Mucosa of stomach (tissue), 1 donor: ENCODE data around the gene LBX1.

Experiments
- H3K27me3 ChIP-seq: one replicate; pipeline ENCODE4 v1.7.0; 2013; ENCODE audit warnings: mild to moderate bottlenecking, low read length; ENCODE audit not compliant: control insufficient read depth, insufficient read depth
- H3K36me3 ChIP-seq: one replicate; pipeline ENCODE4 v1.7.0; 2013; ENCODE audit warnings: low read length; ENCODE audit not compliant: control insufficient read depth, insufficient read depth
- H3K4me1 ChIP-seq: one replicate; pipeline ENCODE4 v1.7.0; 2013; ENCODE audit warnings: mild to moderate bottlenecking, low read length; ENCODE audit not compliant: control insufficient read depth, insufficient read depth
- H3K4me3 ChIP-seq: one replicate; pipeline ENCODE4 v1.7.0; 2013; ENCODE audit warnings: low read length
- H3K9ac ChIP-seq: one replicate; pipeline ENCODE4 v1.7.0; 2013; ENCODE audit warnings: mild to moderate bottlenecking, low read length, moderate library complexity
- H3K9me3 ChIP-seq: one replicate; pipeline ENCODE4 v1.7.0; 2013; ENCODE audit warnings: mild to moderate bottlenecking, low read length, moderate library complexity; ENCODE audit not compliant: control insufficient read depth
- donor health status: Pancreatic carcinoma.

LBX1 gene

DNA sequence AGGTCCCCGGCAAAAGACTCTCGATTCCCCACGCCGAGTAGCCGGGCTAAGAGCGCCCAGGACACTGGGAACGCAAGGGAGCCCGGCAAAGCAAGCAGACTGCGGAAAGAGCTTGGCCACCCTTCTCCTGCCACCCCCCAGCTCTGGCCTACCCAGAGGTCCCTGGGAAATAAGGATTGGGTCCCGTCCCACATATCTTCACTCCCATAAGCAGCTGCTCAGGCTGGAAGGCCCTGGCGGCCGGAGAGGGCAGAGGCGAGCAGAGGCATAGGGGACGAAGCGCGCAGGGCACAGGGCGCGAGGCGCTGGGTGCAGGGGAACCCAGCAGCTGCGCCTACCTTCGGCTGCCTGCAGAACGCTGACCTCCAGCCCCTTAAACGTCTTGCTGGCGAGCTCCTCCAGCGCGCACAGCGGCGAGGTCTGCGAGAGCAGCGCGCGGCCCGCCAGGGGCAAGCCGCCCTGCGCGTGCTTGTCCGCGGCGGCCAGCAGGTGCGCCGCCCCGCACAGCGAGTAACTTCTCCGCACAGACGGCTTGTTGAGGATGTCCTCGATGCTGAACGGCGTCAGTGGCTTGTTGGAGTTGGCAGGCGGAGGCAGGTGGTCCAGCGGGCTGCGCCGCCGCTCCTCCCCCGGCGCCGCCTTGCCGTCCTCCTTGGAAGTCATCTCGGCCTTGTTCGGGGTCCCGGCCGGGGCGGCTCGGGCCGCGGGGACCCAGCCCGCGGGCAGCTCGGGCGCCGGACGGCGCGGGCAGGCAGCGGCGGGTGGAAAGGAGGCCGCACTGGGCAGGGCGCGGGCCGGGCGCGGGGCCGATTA is 904 bp downstream of the LBX1 start:
- peaks cover 100% of the 10 kb centered on the region for H3K27me3 ChIP-seq
- H3K9me3 ChIP-seq = no peaks in the 10 kb centered on the region
- no peaks in the 10 kb centered on the region for H3K36me3 ChIP-seq
- H3K9ac ChIP-seq = no peak overlapping the region
- no peak overlapping the region for H3K4me3 ChIP-seq
- peaks cover 45% of the 10 kb centered on the region for H3K4me1 ChIP-seq

- H3K4me3 ChIP-seq = no peak overlapping the region
- H3K36me3 ChIP-seq = no peaks in the 10 kb centered on the region
- no peak overlapping the region for H3K9ac ChIP-seq
- H3K4me1 ChIP-seq = peaks cover 51% of the 10 kb centered on the region
- H3K9me3 ChIP-seq = no peaks in the 10 kb centered on the region
- peaks cover 100% of the 10 kb centered on the region for H3K27me3 ChIP-seq
Measured at GRCh38 chr10:101227429-101228152, 1.7 kb downstream of the LBX1 start.

- peaks cover 51% of the 10 kb centered on the region for H3K4me1 ChIP-seq
- H3K9ac ChIP-seq = no peak overlapping the region
- no peak overlapping the region for H3K4me3 ChIP-seq
- no peaks in the 10 kb centered on the region for H3K36me3 ChIP-seq
- H3K9me3 ChIP-seq = no peaks in the 10 kb centered on the region
- H3K27me3 ChIP-seq = peaks cover 100% of the 10 kb centered on the region
Measured at GRCh38 chr10:101226491-101227428, 2.5 kb downstream of the LBX1 start.

DNA sequence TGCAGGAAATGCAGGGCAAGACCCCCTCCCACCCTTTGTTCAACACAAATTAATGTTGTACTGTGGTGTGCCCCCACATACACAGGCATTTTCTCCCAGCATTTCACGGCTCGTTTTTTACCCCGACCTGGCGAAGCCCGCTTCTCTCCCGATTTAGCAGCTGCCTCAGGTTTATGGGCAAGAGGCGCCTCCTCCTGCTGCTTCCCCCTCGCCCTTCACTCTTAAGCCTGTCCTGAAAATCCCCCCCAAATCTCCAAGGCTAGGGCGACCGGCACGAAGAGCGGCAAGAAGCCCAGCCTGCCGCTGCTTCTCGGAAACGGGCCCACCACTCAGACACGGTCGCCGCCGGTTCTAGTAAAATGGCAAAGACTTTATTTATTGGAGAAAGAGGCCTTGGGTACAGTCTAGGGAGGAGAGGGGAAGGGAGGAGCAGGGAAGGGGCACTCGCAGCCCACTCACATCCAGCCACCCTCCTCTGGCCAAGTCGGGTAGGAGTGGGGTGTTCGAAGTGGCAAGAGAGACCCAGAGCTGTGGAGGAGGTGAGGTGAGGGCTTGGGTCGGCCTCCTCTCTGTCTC is 3.3 kb downstream of the LBX1 start:
- no peaks in the 10 kb centered on the region for H3K36me3 ChIP-seq
- no peak overlapping the region for H3K4me3 ChIP-seq
- no peak overlapping the region for H3K9ac ChIP-seq
- peaks cover 51% of the 10 kb centered on the region for H3K4me1 ChIP-seq
- no peaks in the 10 kb centered on the region for H3K9me3 ChIP-seq
- peaks cover 100% of the 10 kb centered on the region for H3K27me3 ChIP-seq

- Histone ChIP-seq H3K9ac (no peak overlapping the region), H3K4me1 (peaks cover 51% of the 10 kb centered on the region), H3K9me3 (no peaks in the 10 kb centered on the region), H3K36me3 (no peaks in the 10 kb centered on the region), H3K27me3 (peaks cover 100% of the 10 kb centered on the region), H3K4me3 (no peak overlapping the region)
Measured at GRCh38 chr10:101224910-101225823, 4.1 kb downstream of the LBX1 start.

DNA sequence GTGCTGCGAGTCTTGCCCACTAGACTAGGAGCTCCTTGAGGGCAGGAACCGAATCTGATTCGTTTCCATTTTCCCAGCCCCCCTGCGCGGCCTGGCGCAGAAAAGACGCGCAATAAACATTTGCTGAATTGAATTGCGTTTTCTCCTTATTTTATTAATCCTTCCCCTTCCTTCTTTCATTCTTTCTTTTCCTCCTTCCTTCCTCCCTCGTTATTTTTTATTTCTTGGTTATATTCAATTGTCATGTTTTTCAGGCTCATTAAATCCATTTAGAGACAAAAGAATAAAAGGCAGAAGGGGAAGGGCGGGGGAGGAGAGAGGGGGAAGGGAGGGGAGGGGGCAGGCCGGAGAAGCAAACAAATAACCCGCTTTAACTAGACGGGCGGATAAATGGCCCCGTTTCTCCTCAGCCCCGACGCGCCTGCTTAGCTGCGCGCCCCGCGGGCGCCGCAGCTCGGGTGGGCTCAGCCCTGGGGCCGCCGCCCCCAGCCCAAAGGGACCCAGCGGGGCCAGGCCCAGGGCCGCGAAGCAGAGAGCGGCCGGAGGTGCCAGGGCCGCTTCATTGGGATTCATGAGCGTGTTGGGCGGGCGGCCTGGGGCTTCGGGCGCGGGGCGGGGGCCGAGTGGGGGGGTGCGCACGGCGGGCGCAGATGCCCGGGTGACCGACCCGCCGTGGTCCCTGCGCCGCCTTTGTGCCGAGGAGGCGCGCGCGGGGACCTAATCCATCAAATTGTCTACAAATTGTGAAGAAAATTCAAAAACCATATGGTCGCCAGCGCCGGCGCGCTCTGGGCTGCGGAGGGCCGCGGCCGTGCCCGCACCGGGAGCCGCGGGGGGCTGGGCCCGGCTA is 5.0 kb downstream of the LBX1 start:
- Histone ChIP-seq H3K9me3 (no peaks in the 10 kb centered on the region), H3K4me3 (no peak overlapping the region), H3K36me3 (no peaks in the 10 kb centered on the region), H3K4me1 (peaks cover 48% of the 10 kb centered on the region), H3K27me3 (peaks cover 100% of the 10 kb centered on the region), H3K9ac (no peak overlapping the region)

- no peak overlapping the region for H3K4me3 ChIP-seq
Measured at GRCh38 chr10:101223274-101224059, 5.8 kb downstream of the LBX1 start.

DNA sequence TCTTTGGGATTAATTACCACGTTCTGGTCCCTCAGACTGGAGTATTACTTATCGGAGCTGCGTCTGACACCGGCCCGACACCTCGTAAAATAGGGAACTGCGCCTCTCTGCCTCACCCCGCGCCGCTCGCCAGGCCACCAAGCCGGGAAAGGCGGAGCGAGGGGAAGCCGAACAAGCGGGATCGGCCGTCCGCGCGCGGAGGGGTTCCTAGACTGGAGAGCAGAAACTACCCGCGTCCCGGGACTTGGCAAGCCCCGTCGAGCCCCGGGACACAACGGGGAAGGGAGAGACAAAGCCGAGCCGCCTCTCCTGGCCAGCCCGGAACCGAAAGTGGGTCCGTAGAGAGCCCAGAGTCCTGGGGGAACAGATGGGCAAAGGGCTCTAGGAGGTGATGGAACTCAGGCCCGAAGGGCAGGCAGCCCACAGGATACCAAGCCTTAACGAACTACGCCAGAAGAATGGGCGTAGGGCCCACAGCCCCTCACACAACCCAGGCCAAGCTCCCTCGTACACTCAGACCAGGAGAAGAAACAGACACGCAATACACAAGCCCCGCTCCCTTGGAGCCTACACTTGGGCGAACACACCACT is 6.5 kb downstream of the LBX1 start:
- H3K9me3 ChIP-seq = no peaks in the 10 kb centered on the region
- H3K36me3 ChIP-seq = no peaks in the 10 kb centered on the region
- H3K9ac ChIP-seq = no peak overlapping the region
- H3K4me1 ChIP-seq = peaks cover 35% of the 10 kb centered on the region
- H3K4me3 ChIP-seq = peak overlapping the region; percentile 31
- H3K27me3 ChIP-seq = peaks cover 100% of the 10 kb centered on the region

More at GRCh38 chr10:101223274-101224059, 5.8 kb downstream of the LBX1 start:
- H3K27me3 ChIP-seq = peaks cover 100% of the 10 kb centered on the region
- H3K36me3 ChIP-seq = no peaks in the 10 kb centered on the region
- H3K9ac ChIP-seq = no peak overlapping the region
- no peaks in the 10 kb centered on the region for H3K9me3 ChIP-seq
- H3K4me1 ChIP-seq = peaks cover 42% of the 10 kb centered on the region

DNA sequence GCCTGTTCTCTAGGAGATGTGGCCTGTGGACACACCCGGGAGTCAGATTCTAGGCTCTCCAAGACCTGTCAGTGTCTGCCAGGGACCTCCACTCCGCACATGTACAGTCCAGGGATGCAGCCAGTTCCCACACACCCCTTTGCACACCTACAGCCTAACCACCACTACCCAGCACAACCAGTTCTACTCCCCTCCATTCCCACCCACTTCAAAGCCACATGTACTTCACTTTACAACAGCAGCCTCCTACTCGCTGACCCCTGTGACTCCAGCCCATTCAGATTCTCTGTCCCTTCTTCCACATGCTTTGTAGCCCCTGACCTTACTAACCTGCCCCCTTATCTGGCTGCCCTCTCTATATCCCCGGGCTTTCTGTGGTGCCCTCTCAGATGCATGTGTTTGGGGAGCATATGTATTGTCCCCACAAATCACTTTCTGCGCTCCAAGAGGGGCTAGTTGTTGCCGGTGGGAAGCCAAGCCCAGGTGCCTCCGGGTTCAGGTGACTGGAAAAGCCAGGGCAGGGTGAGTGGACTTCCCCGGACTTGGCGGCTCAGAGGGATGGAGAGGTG is 7.2 kb downstream of the LBX1 start:
- Histone ChIP-seq H3K27me3 (peaks cover 100% of the 10 kb centered on the region), H3K4me3 (no peak overlapping the region), H3K9ac (no peak overlapping the region), H3K9me3 (no peaks in the 10 kb centered on the region), H3K36me3 (no peaks in the 10 kb centered on the region), H3K4me1 (peaks cover 31% of the 10 kb centered on the region)
